Measurements from ENCODE around the gene FEN1.

Gene FEN1

DNA sequence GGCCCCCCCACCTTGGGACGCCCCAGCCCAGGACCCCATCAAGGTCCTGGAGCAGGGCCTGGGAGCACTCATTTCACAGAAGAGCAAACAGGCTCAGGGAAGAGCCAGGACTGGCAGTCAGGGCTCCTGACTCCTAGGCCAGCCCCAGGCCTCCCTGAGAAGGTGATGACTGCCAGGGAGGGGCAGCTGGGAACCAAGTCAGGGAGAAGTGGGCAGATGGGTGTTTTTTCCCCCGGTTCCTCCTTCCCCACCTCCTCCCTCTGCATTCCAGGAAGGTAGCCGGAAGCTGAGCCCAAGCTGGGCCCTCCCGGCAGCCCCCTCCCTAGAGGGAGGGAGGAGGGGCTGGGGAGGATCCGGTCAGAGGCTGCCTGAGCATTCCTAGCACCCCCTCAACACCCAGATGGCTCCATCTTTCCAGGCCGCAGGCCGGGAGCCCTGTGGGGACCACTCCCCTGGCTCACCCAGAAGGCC, 20.7 kb upstream of the FEN1 start:
- H3K4me3 ChIP-seq (ENCODE audit: low read depth, low read length): no peak overlapping the region
- TF ChIP-seq ZNF580 (tag by site-specific recombination; IDR thresholded peaks at IDR 0.05): no peak
- TF ChIP-seq EGR2 (tag by site-specific recombination; IDR thresholded peaks at IDR 0.05; ENCODE audit: low read depth): 0 out of 2 replicates have a peak, but pooled peaks have one; percentile 10
- CTCF ChIA-PET: interaction anchor here (1.3 kb wide), 1 partner anchor 25 kb away, joined by 3 read pairs; no protein-coding TSS in a partner anchor
- no peak overlapping the region for H3K27ac ChIP-seq (ENCODE audit: extremely low read depth, low read depth, low read length)
- no peaks in the 10 kb centered on the region for H3K9me3 ChIP-seq (ENCODE audit: control insufficient read depth, insufficient read depth, low read depth, low read length)
- no peaks in the 10 kb centered on the region for H3K36me3 ChIP-seq (ENCODE audit: control insufficient read depth in 2 of 2, insufficient read depth in 1 of 2, low read length in 2 of 2)
- H3K4me1 ChIP-seq (ENCODE audit: control insufficient read depth, insufficient read depth, low read length): no peaks in the 10 kb centered on the region
- POLR2A ChIA-PET: no interaction called here

DNA sequence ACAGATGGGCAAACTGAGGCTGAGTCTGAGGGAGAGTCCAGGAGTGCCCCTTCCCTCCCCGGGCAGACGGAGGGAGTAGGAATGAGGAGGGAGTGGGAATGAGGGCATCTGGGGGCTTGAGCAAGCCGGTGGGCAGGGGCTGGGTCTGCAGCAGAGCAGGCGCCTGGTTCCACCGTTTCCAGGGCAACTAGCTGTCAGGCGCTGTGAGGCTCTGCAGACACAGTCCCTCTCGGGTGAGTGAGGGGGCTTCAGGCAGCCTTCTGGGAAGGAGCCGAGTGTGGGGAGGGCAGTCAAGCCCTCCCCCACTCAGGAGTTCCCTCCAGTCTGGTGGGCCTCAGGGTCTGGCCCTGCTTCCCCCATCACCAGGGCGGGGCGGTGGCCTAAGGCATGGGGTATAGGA, 19.4 kb upstream of the FEN1 start:
- Histone ChIP-seq H3K27ac (ENCODE audit: extremely low read depth, low read depth, low read length) (no peak overlapping the region), H3K36me3 (ENCODE audit: control insufficient read depth in 2 of 2, insufficient read depth in 1 of 2, low read length in 2 of 2) (peaks cover 0 to under 1% of the 10 kb centered on the region in 2 experiments; a peak in 1 of 3 replicates), H3K9me3 (ENCODE audit: control insufficient read depth, insufficient read depth, low read depth, low read length) (no peaks in the 10 kb centered on the region), H3K4me1 (ENCODE audit: control insufficient read depth, insufficient read depth, low read length) (no peaks in the 10 kb centered on the region), H3K4me3 (ENCODE audit: low read depth, low read length) (no peak overlapping the region)
- ChIA-PET POLR2A (no interaction called here), CTCF (no interaction called here)
- TF ChIP-seq ZNF274 (IDR thresholded peaks at IDR 0.05; ENCODE audit: low read length) (no peak), ZNF274 (tag by site-specific recombination; IDR thresholded peaks at IDR 0.05; ENCODE audit: borderline replicate concordance) (no peak), ZNF639 (tag by site-specific recombination; IDR thresholded peaks at IDR 0.05) (no peak), ZBTB21 (tag by site-specific recombination; IDR thresholded peaks at IDR 0.05) (no peak), KLF16 (tag by site-specific recombination; IDR thresholded peaks at IDR 0.05) (no peak), ZNF558 (tag by site-specific recombination; IDR thresholded peaks at IDR 0.05) (no peak), ZNF112 (tag by site-specific recombination; IDR thresholded peaks at IDR 0.05) (no peak)
- TF ChIP-seq, protein P1, sequence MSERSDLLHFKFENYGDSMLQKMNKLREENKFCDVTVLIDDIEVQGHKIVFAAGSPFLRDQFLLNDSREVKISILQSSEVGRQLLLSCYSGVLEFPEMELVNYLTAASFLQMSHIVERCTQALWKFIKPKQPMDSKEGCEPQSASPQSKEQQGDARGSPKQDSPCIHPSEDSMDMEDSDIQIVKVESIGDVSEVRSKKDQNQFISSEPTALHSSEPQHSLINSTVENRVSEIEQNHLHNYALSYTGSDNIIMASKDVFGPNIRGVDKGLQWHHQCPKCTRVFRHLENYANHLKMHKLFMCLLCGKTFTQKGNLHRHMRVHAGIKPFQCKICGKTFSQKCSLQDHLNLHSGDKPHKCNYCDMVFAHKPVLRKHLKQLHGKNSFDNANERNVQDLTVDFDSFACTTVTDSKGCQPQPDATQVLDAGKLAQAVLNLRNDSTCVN (tag by site-specific recombination; optimal IDR thresholded peaks at IDR 0.05): no peak

DNA sequence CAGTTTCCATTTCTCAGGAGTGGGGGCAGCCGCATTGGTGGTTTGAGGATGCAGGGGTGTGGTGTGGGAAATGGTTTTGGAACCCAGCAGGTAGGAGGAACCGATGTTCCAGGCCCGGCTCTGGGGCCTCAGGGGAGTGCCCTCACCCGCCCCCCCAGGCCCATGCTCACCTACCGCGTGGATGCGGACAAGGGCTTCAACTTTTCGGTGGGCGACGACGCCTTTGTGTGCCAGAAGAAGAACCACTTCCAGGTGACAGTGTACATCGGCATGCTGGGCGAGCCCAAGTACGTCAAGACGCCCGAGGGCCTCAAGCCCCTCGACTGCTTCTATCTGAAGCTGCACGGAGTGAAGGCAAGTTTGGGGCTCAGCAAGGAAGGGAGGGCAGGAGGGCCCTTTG, 18.9 kb upstream of the FEN1 start:
- peaks cover 0 to 4% of the 10 kb centered on the region in 2 experiments; a peak in 1 of 3 replicates for H3K36me3 ChIP-seq (ENCODE audit: control insufficient read depth in 2 of 2, insufficient read depth in 1 of 2, low read length in 2 of 2)
- ChIA-PET CTCF (interaction anchor here (0.6 to 1.9 kb wide), 2 partner anchors 24 to 844 kb away, joined by 3 to 6 read pairs; no protein-coding TSS in a partner anchor), POLR2A (interaction anchor here (0.7 kb wide), 2 partner anchors 313 to 834 kb away, joined by 3 to 5 read pairs; no protein-coding TSS in a partner anchor)
- no peaks in the 10 kb centered on the region for H3K4me1 ChIP-seq (ENCODE audit: control insufficient read depth, insufficient read depth, low read length)
- H3K27ac ChIP-seq (ENCODE audit: extremely low read depth, low read depth, low read length): no peak overlapping the region
- H3K4me3 ChIP-seq (ENCODE audit: low read depth, low read length): no peak overlapping the region
- no peaks in the 10 kb centered on the region for H3K9me3 ChIP-seq (ENCODE audit: control insufficient read depth, insufficient read depth, low read depth, low read length)
- TF ChIP-seq ZNF391 (tag by site-specific recombination; IDR thresholded peaks at IDR 0.05; ENCODE audit: borderline replicate concordance, low read depth): no peak
- no peak for TF ChIP-seq ZNF174 (tag by site-specific recombination; IDR thresholded peaks at IDR 0.05)
- TF ChIP-seq GLIS2 (tag by site-specific recombination; IDR thresholded peaks at IDR 0.05): no peak
- no peak for TF ChIP-seq PRDM2 (tag by site-specific recombination; IDR thresholded peaks at IDR 0.05; ENCODE audit: borderline replicate concordance)
- no peak for TF ChIP-seq ZNF211 (tag by site-specific recombination; IDR thresholded peaks at IDR 0.05; ENCODE audit: low read depth)
- TF ChIP-seq YY1 (tag by site-specific recombination; IDR thresholded peaks at IDR 0.05): no peak
- no peak for TF ChIP-seq ZNF677 (tag by site-specific recombination; IDR thresholded peaks at IDR 0.05)
- TF ChIP-seq ZBTB8A (tag by site-specific recombination; IDR thresholded peaks at IDR 0.05): no peak
- no peak for TF ChIP-seq ZNF621 (tag by site-specific recombination; IDR thresholded peaks at IDR 0.05)
- no peak for TF ChIP-seq ZNF830 (tag by site-specific recombination; IDR thresholded peaks at IDR 0.05; ENCODE audit: low read depth)
